OCI-LY3 (cell line): ENCODE results near the gene GRAMD2A.
A peak's percentile ranks its signal among the peaks of the same experiment; 100 is the strongest.

Experiments used
- H2AFZ ChIP-seq: fragments of 200-600, 300-600 bp; shearing (Covaris generic); 2 replicates; pipeline ENCODE4 v1.6.0; 2014; ENCODE audit warnings: antibody characterized with exemption, low read depth, low read length
- H3K27ac ChIP-seq: fragments of 200-600, 300-600 bp; sonication (generic); 2 replicates; pipeline ENCODE4 v1.5.1; 2014; ENCODE audit warnings: mild to moderate bottlenecking, low read length, moderate library complexity, mixed read lengths
- H3K27me3 ChIP-seq: fragments of 200-600, 300-600 bp; sonication (generic); 2 replicates; pipeline ENCODE4 v1.6.1; 2014; ENCODE audit warnings: low read depth, low read length, mixed read lengths
- H3K36me3 ChIP-seq: fragments of 200-600, 300-600 bp; sonication (generic); replicated peaks from 2 replicates; pipeline ENCODE3; 2014; ENCODE audit warnings: low read depth, low read length, mixed read lengths
- H3K4me1 ChIP-seq: fragments of 300-600, 200-600 bp; sonication (generic); 2 replicates; pipeline ENCODE4 v1.6.1; 2014; ENCODE audit warnings: low read length, mixed read lengths
- H3K4me2 ChIP-seq: fragments of 200-600, 300-600 bp; sonication (generic); 2 replicates; pipeline ENCODE4 v1.6.1; 2014; ENCODE audit warnings: low read length, mixed read lengths
- H3K4me3 ChIP-seq: fragments of 300-600, 200-600 bp; sonication (generic); 2 replicates; pipeline ENCODE4 v1.5.1; 2014; ENCODE audit warnings: antibody characterized with exemption, mild to moderate bottlenecking, low read length, moderate library complexity
- H3K79me2 ChIP-seq: fragments of 300-600, 200-600 bp; shearing (Covaris generic); 2 replicates; pipeline ENCODE4 v1.6.1; 2014; ENCODE audit warnings: mild to moderate bottlenecking, low read length, mixed read lengths
- H3K9ac ChIP-seq: fragments of 300-600, 200-600 bp; shearing (Covaris generic); 2 replicates; pipeline ENCODE4 v1.6.0; 2014; ENCODE audit warnings: mild to moderate bottlenecking, low read length, moderate library complexity
- H3K9me3 ChIP-seq: fragments of 200-600, 300-600 bp; shearing (Covaris generic); 2 replicates; pipeline ENCODE4 v1.6.1; 2014; ENCODE audit warnings: low read length, mixed read lengths; ENCODE audit not compliant: insufficient read depth
- H4K20me1 ChIP-seq: fragments of 200-600, 300-600 bp; sonication (generic); 2 replicates; pipeline ENCODE4 v1.6.1; 2016; ENCODE audit warnings: low read length, mixed read lengths; ENCODE audit not compliant: insufficient read depth
- CTCF ChIP-seq: fragments of 200-600, 300-600 bp; sonication (generic); IDR thresholded peaks from 2 replicates; pipeline ENCODE4 v1.5.1; 2014; ENCODE audit warnings: antibody characterized with exemption, low read length, low read depth
- EZH2phosphoT487 ChIP-seq: fragments of 200-600 bp; shearing (Covaris generic); IDR thresholded peaks from 2 replicates; pipeline ENCODE4 v1.6.1; 2018; ENCODE audit warnings: antibody characterized with exemption, mixed run types, low read depth

Gene GRAMD2A

GRCh38 chr15:72195101-72195511, 2.5 kb downstream of the GRAMD2A start:
- no peak for TF ChIP-seq EZH2phosphoT487
- no peak for TF ChIP-seq CTCF
- Histone ChIP-seq H3K4me1 (peaks cover 14% of the 10 kb centered on the region), H3K79me2 (no peaks in the 10 kb centered on the region), H3K9ac (no peak overlapping the region), H3K9me3 (no peaks in the 10 kb centered on the region), H2AFZ (peak overlapping the region; percentile 63), H3K27me3 (peaks cover 7% of the 10 kb centered on the region), H4K20me1 (peaks cover 30% of the 10 kb centered on the region), H3K36me3 (peaks cover 21% of the 10 kb centered on the region), H3K4me2 (peak overlapping the region; percentile 36), H3K4me3 (no peak overlapping the region; the same call in 1 of the 2 replicates), H3K27ac (peak overlapping the region; percentile 71)

GRCh38 chr15:72193836-72194396, 3.7 kb downstream of the GRAMD2A start:
- no peak for TF ChIP-seq EZH2phosphoT487
- no peak for TF ChIP-seq CTCF
- Histone ChIP-seq H3K36me3 (peaks cover 11% of the 10 kb centered on the region), H3K9ac (no peak overlapping the region), H4K20me1 (peaks cover 19% of the 10 kb centered on the region), H3K4me3 (no peak overlapping the region), H3K27me3 (peaks cover 12% of the 10 kb centered on the region), H2AFZ (no peak overlapping the region), H3K9me3 (no peaks in the 10 kb centered on the region), H3K4me2 (no peak overlapping the region), H3K4me1 (peaks cover 14% of the 10 kb centered on the region), H3K27ac (no peak overlapping the region), H3K79me2 (no peaks in the 10 kb centered on the region)

GRCh38 chr15:72192416-72192815, 5.2 kb downstream of the GRAMD2A start:
- Histone ChIP-seq H3K27me3 (peaks cover 12% of the 10 kb centered on the region), H3K27ac (no peak overlapping the region), H3K4me2 (no peak overlapping the region), H4K20me1 (peaks cover 8% of the 10 kb centered on the region; the same call in 1 of the 2 replicates), H3K79me2 (no peaks in the 10 kb centered on the region), H3K4me1 (peaks cover 14% of the 10 kb centered on the region), H3K36me3 (no peaks in the 10 kb centered on the region), H3K9ac (no peak overlapping the region), H3K4me3 (no peak overlapping the region), H3K9me3 (no peaks in the 10 kb centered on the region), H2AFZ (no peak overlapping the region)
- TF ChIP-seq CTCF (no peak), EZH2phosphoT487 (no peak)

GRCh38 chr15:72189250-72189902, 8.2 kb downstream of the GRAMD2A start:
- no peaks in the 10 kb centered on the region for H3K4me1 ChIP-seq
- H3K9me3 ChIP-seq: no peaks in the 10 kb centered on the region
- peaks cover 15% of the 10 kb centered on the region for H3K27me3 ChIP-seq
- no peaks in the 10 kb centered on the region for H4K20me1 ChIP-seq
- TF ChIP-seq CTCF (no peak), EZH2phosphoT487 (no peak)
- no peak overlapping the region for H3K4me3 ChIP-seq
- no peak overlapping the region for H3K4me2 ChIP-seq
- no peak overlapping the region for H2AFZ ChIP-seq
- no peaks in the 10 kb centered on the region for H3K79me2 ChIP-seq
- no peak overlapping the region for H3K27ac ChIP-seq
- H3K9ac ChIP-seq: no peak overlapping the region
- H3K36me3 ChIP-seq: no peaks in the 10 kb centered on the region
